ENCODE results near the gene DCTPP1.
A peak's percentile ranks its signal among the peaks of the same experiment; 100 is the strongest.

The DCTPP1 gene

GRCh38 chr16:30449116-30449435 lies 19.2 kb upstream of the DCTPP1 start:
- DNase-seq (ENCODE audit: low read depth, low spot score), result no peak
- no peak overlapping the region for H3K27ac ChIP-seq

GRCh38 chr16:30447512-30448226 lies 17.8 kb upstream of the DCTPP1 start:
- H3K27ac ChIP-seq, result no peak overlapping the region
- no peak for DNase-seq (ENCODE audit: low read depth, low spot score)

GRCh38 chr16:30446203-30446595 lies 16.4 kb upstream of the DCTPP1 start:
- DNase-seq (ENCODE audit: low read depth, low spot score), result no peak
- H3K27ac ChIP-seq, result peak overlapping the region; percentile 84

- peak within 1 kb of the TSS; percentile 84 for H3K27ac ChIP-seq
- peak; percentile 92 for DNase-seq (ENCODE audit: low read depth, low spot score)
These were observed 15.8 kb upstream of the DCTPP1 start, which contains the start of gene SEPHS2 for GRCh38 chr16:30445408-30446202. TSS of gene SEPHS2 (minus strand) at chr16:30445874. CDS start at chr16:30445727, 147 bp downstream.

- no peak for DNase-seq (ENCODE audit: low read depth, low spot score)
These were observed 15.2 kb upstream of the DCTPP1 start for GRCh38 chr16:30445149-30445407.

GRCh38 chr16:30444231-30445148 lies 14.7 kb upstream of the DCTPP1 start:
- peak overlapping the region; percentile 84 for H3K27ac ChIP-seq

More at GRCh38 chr16:30445149-30445407, 15.2 kb upstream of the DCTPP1 start:
- peak overlapping the region; percentile 84 for H3K27ac ChIP-seq

GRCh38 chr16:30443631-30444030 lies 13.8 kb upstream of the DCTPP1 start:
- no peak for DNase-seq (ENCODE audit: low read depth, low spot score)
- no peak overlapping the region for H3K27ac ChIP-seq

More at GRCh38 chr16:30444231-30445148, 14.7 kb upstream of the DCTPP1 start:
- no peak for DNase-seq (ENCODE audit: low read depth, low spot score)

GRCh38 chr16:30439720-30440348 lies 10.0 kb upstream of the DCTPP1 start:
- no peak for DNase-seq (ENCODE audit: low read depth, low spot score)
- no peak overlapping the region for H3K27ac ChIP-seq

GRCh38 chr16:30438835-30439234 lies 9.0 kb upstream of the DCTPP1 start:
- H3K27ac ChIP-seq, result no peak overlapping the region
- no peak for DNase-seq (ENCODE audit: low read depth, low spot score)

- no peak for DNase-seq (ENCODE audit: low read depth, low spot score)
- no peak overlapping the region for H3K27ac ChIP-seq
These were observed 7.7 kb upstream of the DCTPP1 start for GRCh38 chr16:30437511-30438046.

- no peak for DNase-seq (ENCODE audit: low read depth, low spot score)
- no peak overlapping the region for H3K27ac ChIP-seq
These were observed 5.0 kb upstream of the DCTPP1 start for GRCh38 chr16:30434852-30435251.

- DNase-seq (ENCODE audit: low read depth, low spot score), result no peak
- peak overlapping the region; percentile 36 for H3K27ac ChIP-seq
These were observed 669 bp upstream of the DCTPP1 start for GRCh38 chr16:30430428-30430970.

GRCh38 chr16:30429418-30429677 lies 482 bp downstream of the DCTPP1 start:
- DNase-seq (ENCODE audit: low read depth, low spot score), result no peak
- peak overlapping the region; percentile 36 for H3K27ac ChIP-seq

GRCh38 chr16:30428055-30428454 lies 1.8 kb downstream of the DCTPP1 start:
- DNase-seq (ENCODE audit: low read depth, low spot score), result no peak

GRCh38 chr16:30421010-30421409 lies 8.8 kb downstream of the DCTPP1 start:
- no peak for DNase-seq (ENCODE audit: low read depth, low spot score)
- H3K27ac ChIP-seq, result no peak overlapping the region

More at GRCh38 chr16:30428055-30428454, 1.8 kb downstream of the DCTPP1 start:
- no peak overlapping the region for H3K27ac ChIP-seq

GRCh38 chr16:30418350-30419181 lies 11.3 kb downstream of the DCTPP1 start:
- H3K27ac ChIP-seq, result peak overlapping the region; percentile 61
- DNase-seq (ENCODE audit: low read depth, low spot score), result no peak

- DNase-seq (ENCODE audit: low read depth, low spot score), result peak; percentile 78
- peak overlapping the region; percentile 61 for H3K27ac ChIP-seq
These were observed 12.1 kb downstream of the DCTPP1 start for GRCh38 chr16:30417529-30418349.
